Ishikawa (cell line): ENCODE data around the gene RAB3C.

Experiments
- CEBPB ChIP-seq: IDR thresholded peaks from 2 replicates; pipeline ENCODE4 v1.6.1; 2012
- MAX ChIP-seq: IDR thresholded peaks from 2 replicates; pipeline ENCODE4 v1.6.1; 2012
- USF1 ChIP-seq: IDR thresholded peaks from 2 replicates; pipeline ENCODE4 v1.6.1; 2012
- YY1 ChIP-seq: IDR thresholded peaks from 2 replicates; pipeline ENCODE4 v1.6.1; 2012; ENCODE audit warnings: low read depth

- TF ChIP-seq YY1 = no peak
- TF ChIP-seq MAX = no peak
- TF ChIP-seq USF1 = no peak
- TF ChIP-seq CEBPB = no peak
Measured at GRCh38 chr5:58699762-58700118, 116.9 kb downstream of the RAB3C start.
